Osteoblast (primary cell): ENCODE results near the gene MALRD1. TPM values are rescaled to one million over a fixed set of nuclear protein-coding genes. Genes with fewer than 3 reads are reported as not detected.

ENCODE experiments used
- DNase-seq: peaks from one replicate; pipeline ENCODE4 v3.0.0; 2011; ENCODE audit warnings: low spot score, mixed read lengths; ENCODE audit not compliant: insufficient read length; ENCODE audit errors: missing footprints
- H2AFZ ChIP-seq: 2 replicates; pipeline ENCODE4 v1.6.0; 2011; ENCODE audit warnings: mild to moderate bottlenecking, low read length
- H3K27ac ChIP-seq: 2 replicates; pipeline ENCODE4 v1.5.1; 2011; ENCODE audit warnings: mild to moderate bottlenecking, low read depth, low read length, moderate library complexity
- H3K27me3 ChIP-seq: 2 replicates; pipeline ENCODE4 v1.6.0; 2012; ENCODE audit warnings: mild to moderate bottlenecking, control low read depth, inconsistent platforms, low read length, moderate library complexity; ENCODE audit not compliant: insufficient read depth
- H3K36me3 ChIP-seq: 2 replicates; pipeline ENCODE4 v1.5.1; 2011; ENCODE audit warnings: mild to moderate bottlenecking, low read length, control low read depth, moderate library complexity; ENCODE audit not compliant: insufficient read depth
- H3K4me1 ChIP-seq: 2 replicates; pipeline ENCODE4 v1.5.1; 2011; ENCODE audit warnings: mild to moderate bottlenecking, low read length, control low read depth, moderate library complexity; ENCODE audit not compliant: insufficient read depth
- H3K4me2 ChIP-seq: 2 replicates; pipeline ENCODE4 v1.6.0; 2011; ENCODE audit warnings: mild to moderate bottlenecking, low read length; ENCODE audit not compliant: insufficient read depth
- H3K4me3 ChIP-seq: fragments of 200-600 bp; sonication (generic); 3 replicates; pipeline ENCODE4 v1.5.1; 2012; ENCODE audit warnings: mild to moderate bottlenecking, low read length, inconsistent platforms; ENCODE audit not compliant: insufficient read depth
- H3K79me2 ChIP-seq: 2 replicates; pipeline ENCODE4 v1.6.0; 2012; ENCODE audit warnings: mild to moderate bottlenecking, low read length, control low read depth, inconsistent platforms; ENCODE audit not compliant: insufficient read depth
- H3K9me3 ChIP-seq: 2 replicates; pipeline ENCODE4 v1.5.1; 2011; ENCODE audit warnings: low read depth, low read length, control low read depth
- H4K20me1 ChIP-seq: 2 replicates; pipeline ENCODE4 v1.6.0; 2012; ENCODE audit warnings: mild to moderate bottlenecking, low read length, control low read depth; ENCODE audit not compliant: insufficient read depth
- CTCF ChIP-seq: IDR thresholded peaks from 2 replicates; pipeline ENCODE4 v1.5.1; 2011; ENCODE audit warnings: mild to moderate bottlenecking, low read depth, low read length, moderate library complexity; ENCODE audit errors: extremely low read depth
- total RNA-seq: library from RNA; depleted of rRNA; stranded (reverse); fragments of >200 nt; gene quantifications from 2 replicates; pipeline ENCODE4 v1.2.3, GENCODE V29; 2012

The MALRD1 gene
- total RNA-seq, 1 donor: 2.9 TPM

DNA sequence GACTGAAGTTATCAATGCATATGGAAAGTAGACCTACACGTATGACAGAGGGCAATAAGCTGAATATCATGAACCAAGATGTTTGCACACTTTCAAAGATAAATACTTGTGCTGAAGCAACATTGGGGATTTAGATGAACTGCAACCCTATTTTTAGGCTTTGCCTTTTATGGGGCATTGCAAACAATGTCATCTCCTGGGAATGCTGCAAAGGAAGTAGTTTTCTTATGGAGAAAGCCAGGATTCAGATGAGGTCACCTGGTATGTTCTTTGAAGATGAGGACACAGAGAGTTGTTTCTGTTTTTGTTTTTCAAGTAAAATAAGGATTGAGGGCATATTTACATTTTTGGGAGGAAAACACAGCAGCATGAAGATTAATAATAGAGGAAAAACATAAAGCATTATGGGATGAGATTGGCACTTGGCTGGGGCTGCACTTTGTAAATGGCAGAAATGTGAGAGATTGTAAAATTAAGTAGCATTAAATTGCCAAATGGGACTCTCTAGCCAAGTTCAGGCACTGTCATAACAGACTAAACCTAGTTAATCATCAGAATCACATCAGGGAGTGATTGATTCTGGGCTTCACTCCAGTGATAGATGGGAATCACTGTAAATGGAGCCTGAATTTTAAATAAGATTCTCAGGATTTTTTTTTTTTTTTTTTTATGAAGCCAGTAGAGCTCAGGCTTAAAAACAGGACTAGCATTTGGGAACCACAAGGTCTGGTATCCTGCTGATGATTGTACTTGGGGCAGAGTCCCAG is 63.1 kb downstream of the MALRD1 start:
- Histone ChIP-seq H3K4me2 (no peak overlapping the region), H3K27me3 (no peaks in the 10 kb centered on the region)

GRCh38 chr10:19117438-19117837 is 68.8 kb downstream of the MALRD1 start:
- Histone ChIP-seq H3K4me3 (no peak overlapping the region), H2AFZ (no peak overlapping the region), H3K4me1 (no peaks in the 10 kb centered on the region), H3K79me2 (no peaks in the 10 kb centered on the region), H3K4me2 (no peak overlapping the region), H3K9me3 (no peaks in the 10 kb centered on the region), H3K27ac (no peak overlapping the region), H3K27me3 (no peaks in the 10 kb centered on the region), H4K20me1 (no peaks in the 10 kb centered on the region), H3K36me3 (no peaks in the 10 kb centered on the region)
- no peak for TF ChIP-seq CTCF
- DNase-seq: no peak

More for the DNA sequence above, 63.1 kb downstream of the MALRD1 start:
- DNase-seq: no peak
- no peaks in the 10 kb centered on the region for H4K20me1 ChIP-seq
- H3K27ac ChIP-seq: no peak overlapping the region
- no peaks in the 10 kb centered on the region for H3K4me1 ChIP-seq
- no peaks in the 10 kb centered on the region for H3K79me2 ChIP-seq
- no peak for TF ChIP-seq CTCF
- H3K36me3 ChIP-seq: no peaks in the 10 kb centered on the region
- H3K9me3 ChIP-seq: no peaks in the 10 kb centered on the region
- H3K4me3 ChIP-seq: no peak overlapping the region
- no peak overlapping the region for H2AFZ ChIP-seq

- Histone ChIP-seq H3K79me2 (no peaks in the 10 kb centered on the region), H3K4me1 (no peaks in the 10 kb centered on the region), H3K27me3 (no peaks in the 10 kb centered on the region), H3K4me3 (no peak overlapping the region), H4K20me1 (no peaks in the 10 kb centered on the region), H2AFZ (no peak overlapping the region), H3K9me3 (no peaks in the 10 kb centered on the region), H3K36me3 (no peaks in the 10 kb centered on the region), H3K27ac (no peak overlapping the region), H3K4me2 (no peak overlapping the region)
- DNase-seq: no peak
- TF ChIP-seq CTCF: no peak
These were observed 70.6 kb downstream of the MALRD1 start for GRCh38 chr10:19119191-19119590.

DNA sequence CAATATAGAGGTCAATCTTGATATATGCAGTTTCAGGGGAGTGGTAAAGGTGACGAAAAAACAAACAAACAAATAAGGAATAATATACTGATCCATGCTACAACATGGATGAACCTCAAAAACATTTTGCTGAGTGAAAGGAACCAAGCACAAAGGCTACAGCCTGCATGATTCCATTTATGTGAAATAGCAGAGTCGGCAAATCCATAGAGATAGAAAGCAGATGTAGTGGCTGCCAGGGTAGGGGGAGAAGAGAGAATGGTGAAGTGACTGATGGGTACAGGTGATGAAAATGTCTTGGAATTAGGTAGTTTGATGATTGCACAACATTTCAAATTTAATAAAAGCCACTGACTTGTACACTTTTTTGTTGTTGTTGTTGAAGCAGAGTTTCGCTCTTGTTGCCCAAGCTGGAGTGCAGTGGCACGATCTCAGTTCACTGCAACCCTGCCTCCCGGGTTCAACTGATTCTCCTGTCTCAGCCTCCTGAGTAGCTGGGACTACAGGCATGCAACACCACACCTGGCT is 71.8 kb downstream of the MALRD1 start:
- no peak for DNase-seq
- Histone ChIP-seq H3K9me3 (no peaks in the 10 kb centered on the region), H3K27me3 (no peaks in the 10 kb centered on the region), H3K4me2 (no peak overlapping the region), H4K20me1 (no peaks in the 10 kb centered on the region), H3K4me3 (no peak overlapping the region), H3K27ac (no peak overlapping the region), H3K36me3 (no peaks in the 10 kb centered on the region), H2AFZ (no peak overlapping the region), H3K4me1 (no peaks in the 10 kb centered on the region), H3K79me2 (no peaks in the 10 kb centered on the region)
- TF ChIP-seq CTCF: no peak
